NCI-H2227 treated with DMSO at 0.1 percent for 48 hours (cell line): Measurements from ENCODE around the gene LAMTOR4.
A peak's percentile ranks its signal among the peaks of the same experiment; 100 is the strongest.
"Not testable (repeated sequence)": the region's sequence is repeated elsewhere in the genome, so short reads cannot be mapped to it uniquely, and the experiment has no call there.

Experiments used
- DNase-seq: peaks from one replicate; lab custom pipeline; 2025; lab: John Stamatoyannopoulos, UW

The LAMTOR4 gene

GRCh38 chr7:100171087-100171681 lies 22.5 kb downstream of the LAMTOR4 start:
- no peak for DNase-seq

GRCh38 chr7:100171840-100172239 lies 23.1 kb downstream of the LAMTOR4 start:
- DNase-seq, result no peak

- DNase-seq, result no peak
Measured at GRCh38 chr7:100173806-100174495, 25.2 kb downstream of the LAMTOR4 start.

- DNase-seq, result no peak
Measured at GRCh38 chr7:100174582-100174981, 25.9 kb downstream of the LAMTOR4 start.

- no peak for DNase-seq
Measured at GRCh38 chr7:100175296-100175935, 26.7 kb downstream of the LAMTOR4 start.

GRCh38 chr7:100176096-100177044 lies 27.7 kb downstream of the LAMTOR4 start:
- no peak for DNase-seq

- DNase-seq, result peak; percentile 96
Measured at GRCh38 chr7:100177045-100178001, 28.6 kb downstream of the LAMTOR4 start, which contains the start of the genes GPC2 and STAG3. TSS of gene GPC2 (minus strand) at chr7:100177381. CDS start at chr7:100177199, 182 bp downstream. TSS of gene STAG3 (plus strand) at chr7:100177918. CDS start at chr7:100180557, 2,639 bp downstream.

GRCh38 chr7:100180084-100180483 lies 31.4 kb downstream of the LAMTOR4 start:
- not testable (repeated sequence) for DNase-seq

- DNase-seq, result not testable (repeated sequence)
Measured at GRCh38 chr7:100182616-100183015, 33.9 kb downstream of the LAMTOR4 start.

GRCh38 chr7:100183090-100183489 lies 34.4 kb downstream of the LAMTOR4 start:
- not testable (repeated sequence) for DNase-seq

- no peak for DNase-seq
Measured at GRCh38 chr7:100185726-100186125, 37.0 kb downstream of the LAMTOR4 start.

GRCh38 chr7:100189061-100189460 lies 40.3 kb downstream of the LAMTOR4 start:
- DNase-seq, result no peak

- DNase-seq, result peak; percentile 47
Measured at GRCh38 chr7:100190048-100190711, 41.5 kb downstream of the LAMTOR4 start.

GRCh38 chr7:100191775-100192174 lies 43.1 kb downstream of the LAMTOR4 start:
- DNase-seq, result no peak

- DNase-seq, result not testable (repeated sequence)
Measured at GRCh38 chr7:100192281-100192862, 43.7 kb downstream of the LAMTOR4 start.

- DNase-seq, result no peak
Measured at GRCh38 chr7:100192969-100193368, 44.3 kb downstream of the LAMTOR4 start.

GRCh38 chr7:100195222-100195621 lies 46.5 kb downstream of the LAMTOR4 start:
- DNase-seq, result no peak

- not testable (repeated sequence) for DNase-seq
Measured at GRCh38 chr7:100195901-100196322, 47.2 kb downstream of the LAMTOR4 start.

GRCh38 chr7:100198266-100198665 lies 49.5 kb downstream of the LAMTOR4 start:
- DNase-seq, result no peak

- DNase-seq, result no peak
Measured at GRCh38 chr7:100200693-100201092, 52.0 kb downstream of the LAMTOR4 start.
